Loucy (cell line): ENCODE data around the gene DDX20.

Experiments used
- H2AFZ ChIP-seq: fragments of 200-600 bp; sonication (generic); 2 replicates; pipeline ENCODE4 v1.6.0; 2016; ENCODE audit warnings: antibody characterized with exemption, mild to moderate bottlenecking, low read length, moderate library complexity
- H3F3A ChIP-seq: fragments of 200-600 bp; 2 replicates; pipeline ENCODE4 v1.6.0; 2016; ENCODE audit warnings: antibody characterized with exemption, low read depth, mild to moderate bottlenecking
- H3K27me3 ChIP-seq: fragments of 200-600 bp; sonication (generic); 2 replicates; pipeline ENCODE4 v1.6.1; 2014; ENCODE audit warnings: low read length, mild to moderate bottlenecking; ENCODE audit not compliant: insufficient read depth, poor library complexity, severe bottlenecking
- H3K36me3 ChIP-seq: fragments of 200-600 bp; sonication (generic); 2 replicates; pipeline ENCODE4 v1.6.1; 2016; ENCODE audit warnings: low read length; ENCODE audit not compliant: insufficient read depth
- H3K4me1 ChIP-seq: fragments of 200-600 bp; sonication (generic); 2 replicates; pipeline ENCODE4 v1.5.1; 2014; ENCODE audit warnings: low read length, mild to moderate bottlenecking; ENCODE audit not compliant: insufficient read depth, poor library complexity, severe bottlenecking
- H3K4me2 ChIP-seq: fragments of 200-600 bp; sonication (generic); 2 replicates; pipeline ENCODE4 v1.6.0; 2014; ENCODE audit warnings: antibody characterized with exemption, low read length, low read depth, mild to moderate bottlenecking; ENCODE audit not compliant: poor library complexity, severe bottlenecking
- H3K4me3 ChIP-seq: fragments of 200-600 bp; sonication (generic); 2 replicates; pipeline ENCODE4 v1.5.1; 2014; ENCODE audit warnings: low read length, mild to moderate bottlenecking, mixed read lengths; ENCODE audit not compliant: poor library complexity, severe bottlenecking
- H3K79me2 ChIP-seq: fragments of 200-600 bp; sonication (generic); 2 replicates; pipeline ENCODE4 v1.6.1; 2014; ENCODE audit warnings: low read length; ENCODE audit not compliant: insufficient read depth
- H3K9ac ChIP-seq: fragments of 200-600 bp; sonication (generic); 2 replicates; pipeline ENCODE4 v1.6.0; 2014; ENCODE audit warnings: mild to moderate bottlenecking, low read depth, low read length, moderate library complexity; ENCODE audit not compliant: poor library complexity, severe bottlenecking
- H3K9me2 ChIP-seq: fragments of 200-600 bp; sonication (generic); replicated peaks from 2 replicates; pipeline ENCODE4 v1.6.1; 2016; ENCODE audit warnings: low read depth, low read length, mixed read lengths
- H3K9me3 ChIP-seq: fragments of 200-600 bp; sonication (generic); 2 replicates; pipeline ENCODE4 v1.6.1; 2014; ENCODE audit warnings: mild to moderate bottlenecking, antibody characterized with exemption, low read length, low read depth; ENCODE audit not compliant: insufficient read depth
- H4K20me1 ChIP-seq: fragments of 200-600 bp; sonication (generic); 2 replicates; pipeline ENCODE4 v1.6.0; 2014; ENCODE audit warnings: antibody characterized with exemption, low read length, mild to moderate bottlenecking; ENCODE audit not compliant: insufficient read depth, poor library complexity, severe bottlenecking
- EZH2phosphoT487 ChIP-seq: fragments of 200-600 bp; IDR thresholded peaks from 2 replicates; pipeline ENCODE4 v1.6.1; 2018; ENCODE audit warnings: antibody characterized with exemption, mild to moderate bottlenecking, moderate library complexity, borderline replicate concordance
- TF ChIP-seq, protein P1 (sequence below): fragments of 200-600 bp; sonication (generic); conservative IDR thresholded peaks from 2 replicates; pipeline ENCODE4 v1.5.1; 2014; ENCODE audit warnings: mild to moderate bottlenecking, antibody characterized with exemption, low read length

Gene DDX20

DNA sequence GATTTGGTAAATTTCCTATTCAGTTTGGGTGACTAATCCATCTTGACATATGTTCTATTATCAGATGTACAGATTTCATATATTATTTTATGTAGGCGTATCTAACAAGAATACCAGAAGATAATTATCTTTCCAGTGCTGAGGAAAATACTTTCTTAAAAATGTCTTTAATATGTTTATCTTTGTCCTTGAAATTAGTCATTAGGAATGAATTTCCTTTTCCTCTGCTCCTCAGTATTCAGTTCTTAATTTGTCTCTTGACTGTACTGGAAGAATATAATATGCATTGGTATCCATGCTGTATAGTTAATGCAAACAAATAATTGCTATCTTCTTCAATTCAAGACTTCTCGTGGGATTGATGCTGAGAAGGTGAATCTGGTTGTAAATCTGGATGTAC is 6.6 kb downstream of the DDX20 start:
- Histone ChIP-seq H3K4me3 (no peak overlapping the region), H3K79me2 (peaks cover 38% of the 10 kb centered on the region), H3K4me2 (no peak overlapping the region), H3F3A (no peaks in the 10 kb centered on the region), H4K20me1 (peaks cover 10% of the 10 kb centered on the region), H3K9ac (no peak overlapping the region), H3K27me3 (no peaks in the 10 kb centered on the region), H2AFZ (no peak overlapping the region), H3K9me3 (no peaks in the 10 kb centered on the region), H3K9me2 (no peaks in the 10 kb centered on the region), H3K4me1 (peaks cover 21% of the 10 kb centered on the region), H3K36me3 (peaks cover 67% of the 10 kb centered on the region)
- TF ChIP-seq, protein P1, sequence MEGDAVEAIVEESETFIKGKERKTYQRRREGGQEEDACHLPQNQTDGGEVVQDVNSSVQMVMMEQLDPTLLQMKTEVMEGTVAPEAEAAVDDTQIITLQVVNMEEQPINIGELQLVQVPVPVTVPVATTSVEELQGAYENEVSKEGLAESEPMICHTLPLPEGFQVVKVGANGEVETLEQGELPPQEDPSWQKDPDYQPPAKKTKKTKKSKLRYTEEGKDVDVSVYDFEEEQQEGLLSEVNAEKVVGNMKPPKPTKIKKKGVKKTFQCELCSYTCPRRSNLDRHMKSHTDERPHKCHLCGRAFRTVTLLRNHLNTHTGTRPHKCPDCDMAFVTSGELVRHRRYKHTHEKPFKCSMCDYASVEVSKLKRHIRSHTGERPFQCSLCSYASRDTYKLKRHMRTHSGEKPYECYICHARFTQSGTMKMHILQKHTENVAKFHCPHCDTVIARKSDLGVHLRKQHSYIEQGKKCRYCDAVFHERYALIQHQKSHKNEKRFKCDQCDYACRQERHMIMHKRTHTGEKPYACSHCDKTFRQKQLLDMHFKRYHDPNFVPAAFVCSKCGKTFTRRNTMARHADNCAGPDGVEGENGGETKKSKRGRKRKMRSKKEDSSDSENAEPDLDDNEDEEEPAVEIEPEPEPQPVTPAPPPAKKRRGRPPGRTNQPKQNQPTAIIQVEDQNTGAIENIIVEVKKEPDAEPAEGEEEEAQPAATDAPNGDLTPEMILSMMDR: no peak
- no peak for TF ChIP-seq EZH2phosphoT487

DNA sequence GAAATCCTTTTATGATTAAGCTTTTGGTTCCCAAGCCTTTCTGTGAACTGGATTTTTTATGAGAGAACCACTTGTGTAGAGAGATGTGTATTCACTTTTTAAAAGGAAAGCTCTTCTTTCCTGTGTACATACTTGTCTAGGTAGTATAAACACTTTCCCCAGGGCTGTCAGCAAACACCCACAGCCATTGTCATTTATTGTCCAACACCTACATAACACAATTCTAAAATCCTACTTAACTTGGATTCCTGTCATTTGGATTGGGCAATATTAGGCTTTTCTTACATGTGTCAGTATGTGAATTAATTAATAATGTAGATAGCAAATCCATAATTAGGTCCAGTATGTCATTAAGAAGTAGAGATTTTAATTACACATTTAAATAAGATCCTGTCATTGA is 12.3 kb downstream of the DDX20 start:
- Histone ChIP-seq H3K9me3 (no peaks in the 10 kb centered on the region), H2AFZ (no peak overlapping the region), H3K27me3 (no peaks in the 10 kb centered on the region), H3K9ac (no peak overlapping the region), H3F3A (no peaks in the 10 kb centered on the region), H3K4me3 (no peak overlapping the region), H3K9me2 (no peaks in the 10 kb centered on the region), H4K20me1 (peaks cover 7% of the 10 kb centered on the region), H3K4me2 (no peak overlapping the region), H3K36me3 (peaks cover 48% of the 10 kb centered on the region; the same call in 1 of the 2 replicates), H3K4me1 (no peaks in the 10 kb centered on the region), H3K79me2 (0 out of 2 replicates have a peak, but pooled peaks cover 2% of the 10 kb centered on the region)
- TF ChIP-seq, protein P1: no peak
- no peak for TF ChIP-seq EZH2phosphoT487

DNA sequence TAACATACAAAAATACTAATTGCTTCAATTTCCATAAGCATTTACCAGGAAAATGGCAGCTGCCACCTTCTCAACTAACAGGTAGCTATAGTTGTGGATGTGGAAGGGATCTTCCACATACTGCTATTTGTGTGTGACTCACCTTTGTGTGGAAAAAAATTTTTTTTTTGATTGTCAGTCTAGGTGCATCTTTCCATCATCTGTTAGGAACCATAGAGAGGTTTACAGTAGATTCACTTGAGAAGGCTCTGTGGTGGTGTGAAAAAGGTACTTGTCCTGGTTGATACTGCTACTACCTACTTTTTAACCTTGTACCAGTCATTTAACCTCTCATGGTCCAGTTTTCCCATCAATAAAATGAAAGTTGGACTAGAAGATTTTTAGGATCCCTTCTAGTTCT is 12.9 kb downstream of the DDX20 start:
- Histone ChIP-seq H3K79me2 (0 out of 2 replicates have a peak, but pooled peaks cover 2% of the 10 kb centered on the region), H4K20me1 (peaks cover 7% of the 10 kb centered on the region), H3K4me2 (no peak overlapping the region), H3K36me3 (peaks cover 42% of the 10 kb centered on the region; the same call in 1 of the 2 replicates), H3K4me3 (no peak overlapping the region), H3K4me1 (no peaks in the 10 kb centered on the region), H3K9ac (no peak overlapping the region), H2AFZ (no peak overlapping the region), H3F3A (no peaks in the 10 kb centered on the region), H3K27me3 (no peaks in the 10 kb centered on the region), H3K9me3 (no peaks in the 10 kb centered on the region), H3K9me2 (no peaks in the 10 kb centered on the region)
- TF ChIP-seq, protein P1: no peak
- no peak for TF ChIP-seq EZH2phosphoT487
